Retina (tissue), 1 donor: ENCODE results near the gene TNFRSF1B.
A peak's percentile ranks its signal among the peaks of the same experiment; 100 is the strongest.

Source experiments
- DNase-seq: peaks from one replicate; pipeline ENCODE4 v3.0.0-alpha.2; 2016

Gene TNFRSF1B

GRCh38 chr1:12158357-12159092 is 8.3 kb upstream of the TNFRSF1B start:
- DNase-seq, result no peak

GRCh38 chr1:12159816-12160215 is 7.0 kb upstream of the TNFRSF1B start:
- no peak for DNase-seq

- no peak for DNase-seq
Observed at GRCh38 chr1:12161324-12161661, 5.5 kb upstream of the TNFRSF1B start.

GRCh38 chr1:12161662-12162458 is 4.9 kb upstream of the TNFRSF1B start:
- no peak for DNase-seq

GRCh38 chr1:12162459-12163137 is 4.2 kb upstream of the TNFRSF1B start:
- DNase-seq, result no peak

GRCh38 chr1:12163210-12163609 is 3.6 kb upstream of the TNFRSF1B start:
- DNase-seq, result no peak

GRCh38 chr1:12164210-12164609 is 2.6 kb upstream of the TNFRSF1B start:
- no peak for DNase-seq

GRCh38 chr1:12165342-12165741 is 1.4 kb upstream of the TNFRSF1B start:
- no peak for DNase-seq

- peak; percentile 56 for DNase-seq
Observed at GRCh38 chr1:12167493-12168429, 970 bp downstream of the TNFRSF1B start.

- no peak for DNase-seq
Observed at GRCh38 chr1:12168451-12169160, 1.8 kb downstream of the TNFRSF1B start.

- no peak for DNase-seq
Observed at GRCh38 chr1:12169442-12170135, 2.8 kb downstream of the TNFRSF1B start.

- DNase-seq, result no peak
Observed at GRCh38 chr1:12170263-12170671, 3.5 kb downstream of the TNFRSF1B start.

- DNase-seq, result no peak
Observed at GRCh38 chr1:12171206-12172041, 4.6 kb downstream of the TNFRSF1B start.

- DNase-seq, result no peak
Observed at GRCh38 chr1:12172042-12172851, 5.5 kb downstream of the TNFRSF1B start.

GRCh38 chr1:12173041-12173509 is 6.3 kb downstream of the TNFRSF1B start:
- no peak for DNase-seq

GRCh38 chr1:12173631-12174121 is 6.9 kb downstream of the TNFRSF1B start:
- no peak for DNase-seq

- DNase-seq, result peak; percentile 67
Observed at GRCh38 chr1:12174924-12175810, 8.4 kb downstream of the TNFRSF1B start.
